Femur (tissue), 1 donor: Measurements from ENCODE around the gene TLL1.

Experiments
- DNase-seq: peaks from one replicate; pipeline ENCODE4 v3.0.0-alpha.2; 2017

The TLL1 gene

GRCh38 chr4:166066936-166067335 is 193.9 kb downstream of the TLL1 start:
- DNase-seq, result no peak

GRCh38 chr4:166067915-166068314 is 194.9 kb downstream of the TLL1 start:
- DNase-seq, result no peak

DNA sequence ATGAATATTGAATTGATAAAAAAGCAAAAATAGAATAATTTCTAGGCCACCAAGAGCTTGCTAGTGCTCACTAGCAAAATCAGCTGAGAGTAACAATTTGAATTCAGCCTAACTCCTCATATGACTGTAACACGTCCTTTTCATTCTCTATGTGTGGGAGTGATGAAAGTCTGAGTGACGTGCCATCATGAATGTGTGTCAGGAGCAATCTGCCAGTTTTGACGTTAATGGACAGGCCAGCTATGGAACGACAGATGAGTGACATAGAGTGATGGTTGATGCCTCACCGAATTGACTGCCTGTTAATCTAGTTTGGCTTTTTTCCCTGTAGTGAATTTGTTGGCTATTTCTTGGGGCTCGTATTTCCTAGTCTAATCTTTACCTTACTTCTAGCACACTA is 200.7 kb downstream of the TLL1 start:
- DNase-seq, result no peak

DNA sequence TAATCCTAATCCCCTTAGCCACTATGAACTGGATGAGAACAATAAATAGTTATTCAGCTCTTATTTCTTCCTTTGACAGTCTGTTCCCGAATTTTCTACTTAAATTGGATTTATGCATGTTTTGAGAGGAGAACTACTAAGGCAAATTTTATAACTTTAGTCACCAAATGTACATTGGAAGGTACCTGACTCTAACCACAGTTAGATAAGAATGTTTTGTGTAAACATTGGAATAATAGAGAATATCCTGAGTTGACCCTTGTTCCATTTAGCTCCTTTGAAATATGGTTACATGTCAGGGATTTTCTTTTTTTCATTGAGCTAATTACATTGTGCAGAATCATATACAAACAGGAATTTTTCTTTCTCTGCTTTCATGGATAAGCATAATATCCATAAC is 202.6 kb downstream of the TLL1 start:
- no peak for DNase-seq

DNA sequence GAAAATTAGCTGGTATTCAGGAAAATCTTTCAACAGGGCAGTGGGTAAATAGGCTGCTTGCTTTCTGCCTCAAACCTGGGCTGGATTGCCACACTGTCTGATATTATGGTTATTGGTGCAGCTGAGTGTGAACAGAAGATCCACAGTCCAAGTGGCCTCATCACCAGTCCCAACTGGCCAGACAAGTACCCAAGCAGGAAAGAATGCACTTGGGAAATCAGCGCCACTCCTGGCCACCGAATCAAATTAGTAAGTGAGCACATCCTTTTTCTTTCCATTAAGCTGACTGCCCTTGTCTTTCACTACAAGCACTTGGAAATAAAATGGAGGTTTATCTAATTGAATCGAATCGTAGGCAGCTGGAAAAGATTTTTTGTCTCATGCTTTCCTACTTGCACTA is 204.7 kb downstream of the TLL1 start:
- DNase-seq, result no peak

GRCh38 chr4:166078383-166078782 is 205.3 kb downstream of the TLL1 start:
- no peak for DNase-seq

DNA sequence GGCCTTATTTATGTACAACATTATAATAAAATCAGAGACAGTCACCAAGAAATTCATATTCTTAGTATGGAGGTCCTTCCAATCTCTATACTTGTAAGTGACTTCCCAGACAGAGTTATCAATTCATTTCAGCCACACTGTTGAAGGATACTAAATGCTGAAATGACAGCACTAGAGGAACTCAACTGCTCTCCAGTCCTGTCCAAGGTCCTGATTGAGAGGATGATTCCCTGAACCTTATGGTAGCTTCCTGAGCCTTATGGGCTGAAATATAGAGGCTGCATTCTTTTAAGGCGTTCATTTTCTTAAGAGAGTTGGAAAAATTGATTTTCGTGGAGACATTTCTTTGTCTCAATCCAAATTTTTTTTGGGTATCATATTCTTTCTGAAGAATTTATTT is 205.9 kb downstream of the TLL1 start:
- no peak for DNase-seq

DNA sequence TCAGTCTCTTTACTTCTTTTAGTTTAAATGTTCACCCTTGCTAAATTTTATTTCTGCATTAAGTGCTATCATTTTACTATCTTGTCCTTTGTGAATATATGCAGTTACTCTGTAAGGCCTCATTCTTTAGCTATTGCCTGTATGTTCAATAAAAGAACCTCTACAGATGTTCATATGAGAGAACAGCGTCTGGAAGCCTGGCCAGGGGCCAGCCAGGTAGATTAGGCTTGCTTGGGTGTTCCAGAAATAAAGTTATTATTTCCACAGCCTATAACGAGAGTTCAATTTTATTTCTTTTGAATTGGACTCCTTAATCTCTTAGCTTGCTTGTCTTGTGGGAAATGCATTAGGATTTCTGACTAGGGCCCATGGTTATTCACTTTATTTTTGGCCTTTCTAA is 214.5 kb downstream of the TLL1 start:
- DNase-seq, result no peak

GRCh38 chr4:166088576-166088975 is 215.5 kb downstream of the TLL1 start:
- no peak for DNase-seq

DNA sequence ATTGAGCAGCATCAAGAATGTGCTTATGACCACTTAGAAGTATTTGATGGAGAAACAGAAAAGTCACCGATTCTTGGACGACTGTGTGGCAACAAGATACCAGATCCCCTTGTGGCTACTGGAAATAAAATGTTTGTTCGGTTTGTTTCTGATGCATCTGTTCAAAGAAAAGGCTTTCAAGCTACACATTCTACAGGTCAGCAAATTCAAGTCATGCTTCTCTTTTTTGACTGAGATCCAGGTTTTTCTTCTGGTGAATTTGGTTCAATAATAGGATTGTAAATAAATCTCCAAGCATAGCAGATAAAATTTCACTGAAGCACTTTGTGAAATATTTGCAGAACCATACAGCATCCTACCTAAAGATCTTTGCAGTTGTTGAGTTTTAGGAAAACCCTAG is 218.1 kb downstream of the TLL1 start:
- DNase-seq, result no peak

- DNase-seq, result no peak
These were observed 219.0 kb downstream of the TLL1 start for GRCh38 chr4:166091912-166092510.

DNA sequence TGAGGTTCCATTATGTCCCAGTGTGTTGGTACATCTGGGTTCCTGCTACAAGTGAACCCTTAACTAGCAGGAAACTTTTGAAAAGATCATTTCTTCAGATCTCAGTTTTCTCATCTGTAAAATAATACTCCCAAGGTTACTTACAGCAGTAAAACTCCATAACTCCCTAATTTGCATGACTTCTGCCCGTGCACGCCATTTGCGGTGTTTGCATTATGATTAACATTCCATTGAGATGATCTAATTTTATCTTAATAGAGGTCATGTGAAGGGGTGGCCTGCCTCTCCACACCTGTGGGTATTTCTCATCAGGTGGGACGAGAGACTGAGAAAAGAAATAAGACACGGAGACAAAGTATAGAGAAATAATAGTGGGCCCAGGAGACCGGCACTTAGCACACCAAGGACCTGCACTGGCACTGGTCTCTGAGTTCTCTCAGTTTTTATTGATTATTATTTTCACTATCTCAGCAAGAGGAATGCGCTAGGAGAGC is 219.8 kb downstream of the TLL1 start:
- DNase-seq, result no peak

GRCh38 chr4:166104623-166105022 is 231.6 kb downstream of the TLL1 start:
- no peak for DNase-seq

DNA sequence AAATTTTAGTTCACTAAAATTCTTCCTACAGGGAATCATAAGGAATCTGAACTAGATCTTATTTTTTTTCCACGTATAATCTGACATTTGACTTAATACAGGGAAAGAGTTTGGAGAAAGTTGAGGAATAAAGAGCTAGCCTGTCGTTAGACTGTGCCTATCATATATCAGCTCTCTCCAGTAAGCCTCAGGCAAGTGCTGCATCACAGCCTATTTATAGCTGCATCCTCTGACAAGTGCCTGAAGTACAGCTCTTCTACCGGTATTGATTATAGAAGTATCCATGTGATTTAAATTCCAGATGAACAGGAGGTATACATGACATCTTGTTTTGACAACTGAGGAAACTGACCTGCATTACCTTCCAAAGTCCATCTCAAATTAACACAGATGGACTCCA is 248.9 kb downstream of the TLL1 start:
- DNase-seq, result no peak

DNA sequence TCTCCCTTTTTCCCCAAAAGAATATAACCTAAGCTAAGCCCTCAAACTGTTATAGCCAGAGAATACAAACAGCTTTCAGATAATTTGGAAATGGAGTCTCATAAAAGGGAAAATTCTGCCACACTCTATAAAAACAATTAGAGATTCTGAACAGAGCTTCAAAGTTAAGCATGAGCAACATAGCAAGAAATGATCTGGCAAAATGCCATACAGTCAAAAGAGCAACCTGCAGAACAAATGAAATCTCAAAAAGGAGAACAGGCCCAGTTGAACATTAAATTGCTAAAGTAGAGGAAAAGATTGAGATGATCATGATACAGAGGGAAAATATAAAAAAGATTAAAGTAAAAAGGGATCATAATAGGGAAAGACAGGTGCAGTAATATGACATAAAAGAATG is 250.5 kb downstream of the TLL1 start:
- DNase-seq, result no peak

DNA sequence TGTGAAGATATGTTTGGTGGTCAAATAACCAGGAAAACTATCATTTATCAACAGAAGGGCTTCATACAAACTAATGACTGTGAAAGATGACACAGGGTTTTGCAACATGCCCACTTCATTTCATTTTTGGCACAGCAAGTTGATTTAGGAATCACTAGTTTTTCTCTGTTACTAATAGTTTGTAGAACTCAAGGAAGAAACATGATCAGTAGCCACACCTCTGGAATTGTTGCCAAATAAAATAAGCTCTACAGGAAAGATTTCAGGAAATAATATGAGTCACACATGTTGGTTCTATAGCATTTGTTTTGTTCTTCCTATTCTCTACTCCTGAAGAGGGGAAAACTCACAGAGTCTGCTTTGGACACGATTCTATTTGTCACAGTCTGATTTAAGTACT is 255.4 kb downstream of the TLL1 start:
- no peak for DNase-seq

GRCh38 chr4:166134285-166134684 is 261.2 kb downstream of the TLL1 start:
- DNase-seq, result no peak

DNA sequence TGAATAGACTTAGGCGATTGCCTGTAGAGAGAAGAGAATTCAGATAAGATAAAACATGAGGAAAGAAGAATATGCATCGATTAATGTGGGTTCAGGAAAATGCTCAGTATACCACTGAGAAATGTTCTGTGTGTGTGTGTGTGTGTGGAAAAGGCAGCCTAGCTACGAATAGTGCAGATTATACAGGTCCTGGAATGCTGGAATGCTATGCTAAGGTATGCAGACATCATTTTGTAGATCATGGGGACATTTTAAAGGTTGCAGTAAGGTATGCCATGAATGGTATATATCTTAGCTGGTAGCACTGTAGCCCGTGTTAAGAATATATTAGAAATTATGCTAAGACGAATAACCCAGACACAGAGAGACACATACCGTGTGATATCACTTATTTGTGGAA is 267.9 kb downstream of the TLL1 start:
- no peak for DNase-seq

DNA sequence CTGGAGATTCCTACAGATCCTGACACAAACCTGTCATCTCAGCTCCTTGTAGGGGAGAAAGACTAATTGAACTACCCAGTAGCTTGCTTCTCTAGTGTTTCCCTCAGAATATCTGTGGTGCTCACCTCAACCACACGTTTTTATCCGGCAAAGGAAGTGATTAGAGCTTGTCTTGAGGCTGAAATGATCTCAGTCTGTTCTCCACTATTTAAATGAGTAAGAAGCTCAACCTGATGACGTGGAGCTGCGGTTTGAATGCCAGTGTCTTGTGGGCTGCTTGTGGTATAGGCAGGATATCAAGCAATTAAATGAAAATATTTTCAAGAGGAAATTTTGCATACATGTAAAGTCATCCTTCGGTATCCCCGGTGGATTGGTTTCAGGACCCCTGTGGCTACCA is 270.2 kb downstream of the TLL1 start:
- no peak for DNase-seq

GRCh38 chr4:166144607-166145006 is 271.6 kb downstream of the TLL1 start:
- no peak for DNase-seq

DNA sequence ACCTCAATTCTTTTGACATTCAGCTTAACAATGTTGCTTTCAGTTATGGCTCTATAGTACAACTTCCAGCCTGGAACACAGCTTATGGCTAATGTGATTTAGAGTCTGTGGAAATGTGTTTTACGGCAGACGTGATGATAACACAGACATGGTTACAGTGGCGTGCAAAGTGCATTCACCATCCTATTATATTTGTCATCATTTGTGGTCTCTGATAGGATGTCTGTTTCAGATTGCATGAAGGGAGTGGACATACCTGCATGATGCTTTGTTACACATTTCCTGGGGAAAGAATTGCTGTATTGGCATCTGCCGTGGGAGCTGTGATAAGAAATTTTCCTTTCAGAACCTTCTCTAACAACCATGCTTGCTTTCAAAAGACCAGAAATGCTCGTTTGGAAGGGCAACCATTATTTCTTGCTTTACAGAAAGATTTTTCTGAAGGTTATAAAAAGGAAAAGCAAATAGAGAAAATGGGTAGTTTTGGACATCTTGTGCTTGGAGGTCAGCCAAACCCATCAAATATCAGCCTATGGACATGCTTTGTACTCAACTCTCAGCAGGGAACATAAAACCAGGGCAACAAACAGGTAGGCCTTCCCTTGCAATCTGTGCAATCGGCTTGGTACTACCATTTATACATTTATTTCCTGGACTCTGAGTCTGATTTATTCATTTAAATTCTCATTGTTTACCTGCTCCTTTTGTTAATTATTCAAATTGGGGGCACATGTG is 273.9 kb downstream of the TLL1 start:
- no peak for DNase-seq
